Dedifferentiated amniotic fluid mesenchymal stem cell (primary cell): Measurements from ENCODE around the gene EPHB1.

Experiments used
- DNase-seq: peaks from one replicate; pipeline ENCODE4 v3.0.0-alpha.2; 2016; ENCODE audit errors: extremely low spot score

Gene EPHB1

GRCh38 chr3:135258916-135259315 is 463.9 kb downstream of the EPHB1 start:
- no peak for DNase-seq

DNA sequence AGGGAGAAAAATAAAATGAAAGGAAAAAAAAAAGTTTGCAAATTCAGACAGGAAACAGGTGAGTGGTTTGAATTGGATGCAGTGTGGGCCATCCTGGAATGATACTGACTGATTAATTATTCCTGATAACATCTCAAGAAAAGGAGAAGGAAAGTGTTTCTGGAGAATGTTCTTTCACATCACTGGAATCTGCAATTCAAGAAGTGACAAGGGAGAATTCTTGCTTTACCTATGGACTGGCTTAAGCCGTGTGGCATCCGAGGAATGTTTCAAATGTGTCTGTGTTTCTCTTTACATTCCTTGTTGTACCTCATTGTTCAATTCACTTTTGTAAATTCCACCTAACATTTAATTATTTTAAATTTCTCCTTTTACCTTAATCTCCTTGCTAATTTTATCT is 465.0 kb downstream of the EPHB1 start:
- DNase-seq, result no peak

DNA sequence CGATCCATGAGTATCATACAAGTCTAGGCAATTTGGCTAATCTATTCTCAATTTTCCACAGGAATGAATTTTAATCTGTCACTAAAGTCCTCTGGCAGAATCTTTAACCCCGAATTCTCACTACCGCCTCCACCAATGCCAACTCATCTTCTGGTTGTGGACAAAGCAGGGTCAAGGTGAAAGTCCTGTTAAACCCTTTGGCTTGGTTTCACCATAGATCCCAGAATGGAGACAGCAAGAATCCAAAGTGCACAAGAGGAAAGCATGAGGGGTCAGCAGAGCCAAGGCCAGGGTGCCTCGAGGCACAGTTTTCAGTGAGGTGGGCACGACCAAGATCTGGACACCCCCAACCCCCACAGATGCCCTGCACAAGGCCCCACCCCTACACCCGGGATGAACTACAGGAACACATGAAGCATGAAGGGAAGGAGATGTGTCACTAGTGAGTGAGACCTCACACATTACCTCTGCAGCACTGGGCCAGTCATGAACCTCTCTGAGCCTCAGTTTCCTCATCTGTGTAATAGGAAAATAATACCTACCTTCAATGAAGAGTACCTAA is 466.2 kb downstream of the EPHB1 start:
- DNase-seq, result no peak

DNA sequence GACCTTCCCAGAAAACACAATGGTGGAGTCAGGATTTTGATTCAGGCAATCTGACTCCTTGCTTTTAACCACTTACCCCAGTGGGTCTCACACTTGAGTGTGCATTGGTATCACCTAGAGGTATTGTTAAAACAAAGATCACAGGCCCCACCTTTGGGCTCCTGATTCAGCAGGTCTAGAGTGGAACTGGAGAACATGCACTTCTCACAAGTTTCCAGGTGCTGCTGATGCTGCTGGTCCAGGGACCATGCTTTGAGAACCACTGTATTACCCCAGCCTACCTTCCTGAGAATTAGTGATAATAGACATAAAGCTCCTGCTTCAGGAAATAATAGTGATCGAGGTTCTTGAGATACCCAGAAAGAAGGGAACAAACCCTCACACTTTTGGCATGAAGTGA is 466.9 kb downstream of the EPHB1 start:
- DNase-seq, result no peak

GRCh38 chr3:135262441-135262840 is 467.4 kb downstream of the EPHB1 start:
- DNase-seq, result no peak

DNA sequence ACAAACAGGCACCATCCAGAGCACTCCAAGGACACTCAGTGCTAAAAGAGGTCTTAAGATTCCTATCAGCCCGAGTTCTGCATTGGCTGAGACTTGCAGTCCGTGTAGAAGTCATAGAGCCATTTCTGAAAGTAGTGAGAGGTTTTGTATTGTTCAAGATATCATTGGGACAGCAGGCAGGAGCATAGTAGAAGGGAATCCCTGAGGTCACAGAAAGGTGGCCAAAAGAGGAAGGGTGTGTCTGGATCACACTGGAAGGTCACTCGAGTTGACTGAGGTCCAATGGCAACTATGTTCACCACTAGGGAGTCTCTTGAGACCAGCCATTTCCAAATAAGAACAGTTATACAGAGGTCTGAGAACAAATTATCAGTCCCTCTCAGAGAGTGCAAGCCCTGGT is 468.3 kb downstream of the EPHB1 start:
- no peak for DNase-seq

GRCh38 chr3:135267487-135267886 is 472.4 kb downstream of the EPHB1 start:
- no peak for DNase-seq

GRCh38 chr3:135268941-135269532 is 474.0 kb downstream of the EPHB1 start:
- no peak for DNase-seq

GRCh38 chr3:135271177-135272025 is 476.3 kb downstream of the EPHB1 start:
- DNase-seq, result no peak

- DNase-seq, result no peak
Measured at GRCh38 chr3:135272026-135272669, 477.1 kb downstream of the EPHB1 start.

- no peak for DNase-seq
Measured at GRCh38 chr3:135292162-135292561, 497.1 kb downstream of the EPHB1 start.

GRCh38 chr3:135301670-135302069 is 506.6 kb downstream of the EPHB1 start:
- DNase-seq, result no peak

GRCh38 chr3:135304378-135304777 is 509.3 kb downstream of the EPHB1 start:
- no peak for DNase-seq
